H1 (cell line): ENCODE results near the gene RFX1. TPM values are rescaled to one million over a fixed set of nuclear protein-coding genes. Genes with fewer than 3 reads are reported as not detected.

ENCODE experiments used
- ATF2 ChIP-seq: IDR thresholded peaks from 2 replicates; pipeline ENCODE4 v1.6.1; 2012; ENCODE audit warnings: low read length, inconsistent platforms
- BCL11A ChIP-seq, 2 experiments: IDR thresholded peaks; one replicate each; pipeline ENCODE4 v1.6.1; 2011; ENCODE audit warnings: low read depth in 2 of 2, low read length in 2 of 2, mild to moderate bottlenecking in 2 of 2
- CHD7 ChIP-seq: fragments of 300-600 bp; sonication (generic); IDR thresholded peaks from 2 replicates; pipeline ENCODE4 v1.7.1; 2012; ENCODE audit warnings: low read length, moderate library complexity, mild to moderate bottlenecking, inconsistent platforms; ENCODE audit not compliant: insufficient replicate concordance
- E2F6 ChIP-seq: IDR thresholded peaks from 2 replicates; pipeline ENCODE4 v1.6.1; 2012; ENCODE audit warnings: inconsistent platforms
- HDAC6 ChIP-seq: IDR thresholded peaks from one replicate; pipeline ENCODE4 v1.7.1; 2012; ENCODE audit warnings: low read depth, mild to moderate bottlenecking, inconsistent platforms, low read length, moderate library complexity
- KDM1A ChIP-seq: fragments of 200-600, 300-600 bp; sonication (generic); IDR thresholded peaks from 2 replicates; pipeline ENCODE4 v1.7.1; 2016; ENCODE audit warnings: mild to moderate bottlenecking, low read length, borderline replicate concordance
- polyA plus RNA-seq, 7 experiments: library from polyadenylated mRNA; depleted of rRNA in 3 of 7; stranded (reverse) in 5 of 7; unstranded in 2 of 7; fragments of >200 nt in 5 of 7; fragments of 200-250 nt in 2 of 7; gene quantifications; 1 replicate in 5 of 7; 2 replicates in 1 of 7; 4 replicates in 1 of 7; pipeline versions ENCODE4 v1.2.1 to v1.2.3, GENCODE V29; 2011 to 2013; ENCODE audit warnings: missing spikeins in 2 of 7, mixed read lengths in 2 of 7
- total RNA-seq: library from RNA; stranded (reverse); fragmentation: NEBNext Ultra II Directional; extraction: Animal tissue kit (Norgen Biotek cat#: 25700); gene quantifications from 2 replicates; pipeline ENCODE4 v1.2.1, GENCODE V29; 2021

RFX1 gene
- total and polyA plus RNA-seq, 2 of the 8 experiments (the other 6 are each of a cell fraction or from before 2014, with no cell fraction given) = 4.9 to 17.0 TPM

GRCh38 chr19:14003251-14004055 is 2.7 kb downstream of the RFX1 start (continued):
- no peak for TF ChIP-seq CHD7
- TF ChIP-seq ATF2 = no peak
- no peak for TF ChIP-seq E2F6
- TF ChIP-seq BCL11A (IDR thresholded peaks at IDR 0.05; ENCODE audit: low read depth in 2 of 2, low read length in 2 of 2) = no peak
- TF ChIP-seq KDM1A = no peak
- no peak for TF ChIP-seq HDAC6
